ENCODE measurements around the gene THBS4.

GRCh38 chr5:80125022-80125961, 90.1 kb downstream of the THBS4 start:
- TF ChIP-seq REST (IDR thresholded peaks at IDR 0.05; ENCODE audit: low read depth, low read length) (no peak), ZNF274 (IDR thresholded peaks at IDR 0.05; ENCODE audit: insufficient read depth, insufficient read length) (no peak), CTCF (IDR thresholded peaks at IDR 0.05 in 2 of 3, conservative IDR thresholded peaks at IDR 0.05 in 1 of 3; ENCODE audit: control insufficient read depth in 2 of 3, extremely low read depth in 1 of 3, insufficient read depth in 1 of 3, low read depth in 3 of 3, low read length in 3 of 3) (no peak), ZBTB40 (IDR thresholded peaks at IDR 0.05; ENCODE audit: borderline replicate concordance) (peak; percentile 77; the same call in 1 of the 2 replicates), POLR2AphosphoS2 (IDR thresholded peaks at IDR 0.05; ENCODE audit: low read depth, low read length) (no peak), TCF7 (IDR thresholded peaks at IDR 0.05; ENCODE audit: borderline replicate concordance) (0 out of 2 replicates have a peak, but pooled peaks have one; percentile 25)

Measured in GM12878 (cell line).